D341Med (cell line): ENCODE data around the gene HGF.
"Not testable (repeated sequence)": the region's sequence is repeated elsewhere in the genome, so short reads cannot be mapped to it uniquely, and the experiment has no call there.

Experiments used
- DNase-seq: peaks from one replicate; pipeline ENCODE4 v3.0.0; 2012; ENCODE audit warnings: low spot score

Gene HGF

DNA sequence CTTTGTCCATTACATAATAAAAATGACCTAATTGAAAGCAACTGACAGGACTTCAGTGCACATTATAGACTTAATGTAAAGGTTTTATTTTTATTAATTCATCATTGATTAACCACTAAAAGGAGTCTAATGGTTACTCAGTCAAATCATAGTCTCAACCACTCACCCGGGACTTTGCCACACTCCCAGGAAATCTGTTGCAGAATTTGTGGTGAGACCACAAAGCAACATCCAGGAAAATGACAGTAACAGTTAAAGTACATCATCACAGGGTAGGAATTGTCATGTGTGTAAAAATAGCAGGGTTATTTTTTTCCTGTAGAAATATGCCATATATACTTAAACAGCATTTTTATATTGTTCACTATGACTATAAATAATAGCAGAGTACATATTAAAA lies 6.3 kb upstream of the HGF start:
- DNase-seq = no peak

DNA sequence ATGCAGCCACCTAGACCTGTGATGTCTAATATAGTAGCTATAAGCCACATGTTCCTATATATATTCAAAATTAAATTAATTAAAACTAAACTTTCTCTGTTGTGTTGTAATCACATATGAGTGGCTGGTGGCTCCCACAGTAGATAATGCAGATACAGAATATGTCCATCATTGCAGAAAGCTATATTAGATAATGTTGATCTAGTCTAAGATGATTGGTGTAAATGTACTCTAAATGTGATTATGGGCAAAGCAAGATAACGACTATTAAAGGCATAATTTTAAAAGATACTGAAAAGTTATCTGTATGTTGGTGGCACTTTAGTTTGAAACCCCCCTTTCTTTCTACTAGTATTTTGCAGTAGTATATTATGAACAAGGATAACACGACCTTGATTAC lies 5.7 kb upstream of the HGF start:
- no peak for DNase-seq

GRCh38 chr7:81774551-81774950 lies 4.7 kb upstream of the HGF start:
- no peak for DNase-seq

- no peak for DNase-seq
Observed at GRCh38 chr7:81770728-81771223, 929 bp upstream of the HGF start.

GRCh38 chr7:81768951-81769778 lies 682 bp downstream of the HGF start:
- DNase-seq = no peak

- DNase-seq = no peak
Observed at GRCh38 chr7:81767926-81768325, 1.9 kb downstream of the HGF start.

DNA sequence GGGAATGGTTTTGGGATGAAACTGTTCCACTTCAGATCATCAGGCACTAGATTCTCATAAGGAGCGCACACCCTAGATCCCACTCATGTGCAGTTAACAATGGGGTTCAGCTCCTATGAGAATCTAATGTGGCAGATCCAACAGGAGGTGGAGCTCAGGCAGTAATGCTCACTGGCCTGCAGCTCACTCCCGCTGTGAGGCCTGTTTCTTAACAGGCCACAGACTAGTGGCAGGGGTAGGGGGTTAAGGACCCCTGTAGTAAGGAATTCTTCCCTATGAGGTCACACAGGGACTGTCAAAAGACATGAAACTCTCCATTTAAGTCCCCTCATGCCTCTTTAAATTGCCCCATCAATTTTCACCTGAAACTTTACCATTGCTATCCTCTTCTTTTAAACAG lies 8.0 kb downstream of the HGF start:
- no peak for DNase-seq

DNA sequence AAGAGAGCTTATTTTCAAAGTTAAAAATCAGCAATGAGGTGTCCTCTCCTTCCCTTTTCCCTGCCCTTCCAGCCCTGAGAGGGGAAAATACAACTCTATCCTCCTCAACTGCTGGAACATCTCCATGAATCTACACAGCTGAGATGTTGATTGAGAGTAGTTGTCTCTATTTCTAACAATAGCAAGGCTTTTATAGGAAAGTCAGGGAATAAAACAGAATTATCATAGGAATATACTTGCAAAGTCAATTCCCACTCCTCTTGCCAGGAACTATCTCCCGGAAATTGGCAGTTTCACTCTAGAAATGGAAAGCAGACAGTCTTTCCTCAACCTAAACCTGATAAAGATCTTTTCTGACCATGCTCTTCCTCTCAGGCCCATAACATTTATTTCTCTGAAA lies 8.8 kb downstream of the HGF start:
- DNase-seq = no peak

DNA sequence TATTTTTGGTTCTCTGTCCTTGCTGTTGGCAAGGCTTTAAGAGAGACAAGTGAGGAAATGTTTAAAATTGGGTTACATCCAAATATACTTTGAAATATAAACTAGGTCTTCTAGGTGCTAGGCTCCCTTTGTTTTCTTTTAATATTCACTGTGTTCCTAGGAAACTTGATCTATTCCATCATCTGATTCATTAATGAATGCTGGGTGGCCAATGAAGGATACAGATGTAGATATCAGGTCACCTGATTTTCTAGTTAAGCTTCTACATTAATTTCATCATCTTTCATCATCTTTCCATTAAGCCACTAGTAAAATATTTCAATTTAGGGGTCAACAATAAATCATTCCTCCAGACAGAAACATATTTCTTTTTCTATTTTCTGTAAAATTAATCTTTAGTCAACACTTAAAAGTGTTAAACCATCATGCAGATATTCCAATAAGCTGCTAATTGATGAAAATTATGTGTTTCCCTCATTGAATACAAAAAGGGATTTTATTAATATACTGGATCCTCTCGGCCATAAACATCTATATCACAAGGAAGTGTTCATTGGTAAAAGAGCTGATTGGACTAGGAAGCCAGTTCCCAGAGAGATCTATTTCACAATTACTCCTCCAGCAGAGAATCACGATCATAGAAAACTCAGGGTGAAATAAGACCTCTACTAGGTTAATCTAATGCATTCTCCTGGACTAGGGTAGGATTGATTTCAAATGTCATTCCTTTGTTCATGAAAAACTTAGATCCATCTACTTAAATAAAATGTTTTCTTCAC lies 14.7 kb downstream of the HGF start:
- DNase-seq = no peak

DNA sequence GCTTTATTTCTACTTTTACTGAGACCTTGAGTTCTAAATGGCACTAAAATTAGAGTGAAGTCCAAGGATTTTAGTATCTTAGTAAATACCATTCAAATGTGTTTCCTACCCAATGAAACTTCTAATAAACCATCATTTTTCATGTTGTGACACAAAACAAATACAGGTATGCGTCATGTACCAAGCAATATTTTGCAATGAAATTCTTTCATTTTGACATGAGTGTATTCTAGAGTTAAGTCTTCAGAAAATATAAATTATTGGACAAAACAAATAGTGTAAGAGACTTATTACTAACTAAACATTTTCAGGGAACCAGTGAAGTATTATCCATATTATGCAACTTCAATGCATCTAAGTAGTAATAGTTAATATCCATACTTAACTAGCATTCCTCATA lies 16.5 kb downstream of the HGF start:
- no peak for DNase-seq

- no peak for DNase-seq
Observed at GRCh38 chr7:81752318-81752714, 17.5 kb downstream of the HGF start.

GRCh38 chr7:81751619-81752317 lies 18.1 kb downstream of the HGF start:
- DNase-seq = no peak

- no peak for DNase-seq
Observed at GRCh38 chr7:81745637-81746036, 24.2 kb downstream of the HGF start.

DNA sequence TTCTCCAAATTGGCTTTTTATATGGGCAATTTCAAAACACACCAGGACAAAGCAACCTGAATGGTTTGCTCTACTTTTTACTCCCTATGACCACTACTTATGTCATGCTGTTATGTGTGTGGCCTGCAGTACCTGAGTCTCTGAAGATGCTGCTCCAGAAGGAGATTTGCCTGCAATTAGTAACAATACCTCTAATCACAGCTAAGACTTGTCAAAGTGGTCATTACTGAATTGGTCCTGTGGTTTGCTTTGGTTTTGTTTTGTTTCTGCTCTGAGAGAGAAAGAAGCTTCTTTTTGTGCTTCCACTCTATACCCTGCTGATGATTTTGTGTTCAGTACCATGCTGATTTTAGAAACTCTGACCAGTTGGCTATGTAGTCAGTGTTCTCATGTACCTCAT lies 25.5 kb downstream of the HGF start:
- no peak for DNase-seq

DNA sequence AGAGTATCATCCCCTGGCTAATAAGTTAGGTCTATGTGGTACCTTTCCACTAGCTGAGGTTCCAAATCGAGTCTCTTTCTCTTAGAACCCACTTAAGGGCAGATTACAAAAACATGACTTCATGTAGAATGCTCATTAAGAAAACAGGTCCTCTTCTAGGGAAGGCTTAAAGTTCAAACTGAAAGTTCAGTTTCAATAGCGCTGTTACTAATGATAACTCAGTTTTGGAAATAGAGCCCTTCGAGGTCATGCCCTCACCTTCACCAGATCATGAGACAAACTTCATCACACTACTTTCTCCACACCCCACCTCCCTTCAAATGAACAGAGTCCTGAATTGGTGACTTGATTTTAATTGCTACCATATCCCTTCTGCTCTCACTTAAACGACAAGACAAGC lies 26.2 kb downstream of the HGF start:
- no peak for DNase-seq

DNA sequence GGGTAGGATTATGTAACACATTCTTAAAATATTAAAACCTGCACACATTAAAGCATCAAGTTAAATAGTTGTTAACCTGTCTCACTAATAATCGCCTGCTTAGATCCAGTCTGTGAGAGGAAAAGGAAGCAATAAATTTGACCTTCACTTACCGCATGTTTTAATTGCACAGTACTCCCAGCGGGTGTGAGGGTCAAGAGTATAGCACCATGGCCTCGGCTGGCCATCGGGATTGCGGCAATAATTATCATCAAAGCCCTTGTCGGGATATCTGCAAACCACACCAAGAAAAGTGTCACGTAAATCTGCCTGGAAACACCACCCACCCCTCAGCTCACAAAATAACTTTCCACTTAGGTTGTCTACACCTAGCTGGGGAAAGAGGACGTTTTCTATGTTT lies 26.6 kb downstream of the HGF start:
- DNase-seq = no peak

DNA sequence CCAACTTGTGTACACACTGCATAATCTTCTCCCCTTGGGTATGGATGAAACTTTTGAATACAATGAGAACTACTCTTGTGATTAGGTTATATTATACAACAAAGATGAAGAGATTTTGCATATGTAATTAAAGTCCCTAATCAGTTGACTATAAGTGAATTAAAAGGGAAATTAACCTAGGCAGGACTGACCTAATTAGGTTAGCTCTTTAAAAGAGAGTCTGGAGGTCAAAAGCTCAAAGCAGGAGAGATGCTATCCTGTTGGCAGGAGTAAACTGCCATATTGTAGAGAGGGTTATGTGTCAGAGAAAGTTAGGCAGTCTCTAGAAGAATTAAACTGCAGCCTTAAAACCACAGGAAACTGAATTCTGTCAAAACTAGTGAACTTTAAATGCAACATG lies 29.4 kb downstream of the HGF start:
- no peak for DNase-seq

- DNase-seq = no peak
Observed at GRCh38 chr7:81736091-81736490, 33.8 kb downstream of the HGF start.

- DNase-seq = no peak
Observed at GRCh38 chr7:81725812-81726127, 44.1 kb downstream of the HGF start.

DNA sequence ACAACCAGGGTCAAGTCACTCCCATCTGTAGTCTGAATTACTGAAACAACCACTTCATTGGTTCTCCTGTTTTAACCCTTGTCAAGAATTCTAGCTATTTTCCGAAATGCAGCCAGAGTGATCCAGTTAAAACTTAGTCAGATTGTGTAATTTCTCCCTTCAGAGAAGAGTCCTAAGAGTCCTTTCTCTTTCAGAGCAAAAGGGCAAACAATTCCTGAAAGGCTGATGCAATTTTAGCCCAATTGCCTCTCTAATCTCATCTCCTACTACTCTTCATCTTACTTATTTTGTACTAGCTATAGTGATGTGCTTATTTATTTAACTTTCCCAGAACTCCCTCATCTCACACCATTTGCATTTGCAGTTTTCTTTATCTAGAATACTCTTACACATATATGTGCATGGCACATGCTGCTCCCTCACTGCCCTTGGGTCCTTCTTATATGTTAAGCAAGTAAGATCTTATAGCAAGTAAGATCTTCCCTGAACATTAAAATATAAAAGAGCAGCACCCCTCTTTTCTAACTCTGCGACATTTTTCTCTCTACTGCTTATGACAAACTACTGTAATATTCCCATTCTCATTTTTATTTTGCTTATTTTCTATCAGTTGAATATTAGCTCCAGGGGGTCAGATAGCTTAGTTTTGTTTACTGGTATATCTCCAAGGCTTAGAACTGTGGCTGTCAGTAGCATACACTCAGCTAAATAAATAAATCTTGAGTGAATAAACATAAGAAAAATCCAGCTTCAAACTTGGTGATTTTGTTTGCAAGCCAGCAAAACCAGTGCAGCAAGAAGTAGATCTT lies 44.6 kb downstream of the HGF start:
- no peak for DNase-seq

DNA sequence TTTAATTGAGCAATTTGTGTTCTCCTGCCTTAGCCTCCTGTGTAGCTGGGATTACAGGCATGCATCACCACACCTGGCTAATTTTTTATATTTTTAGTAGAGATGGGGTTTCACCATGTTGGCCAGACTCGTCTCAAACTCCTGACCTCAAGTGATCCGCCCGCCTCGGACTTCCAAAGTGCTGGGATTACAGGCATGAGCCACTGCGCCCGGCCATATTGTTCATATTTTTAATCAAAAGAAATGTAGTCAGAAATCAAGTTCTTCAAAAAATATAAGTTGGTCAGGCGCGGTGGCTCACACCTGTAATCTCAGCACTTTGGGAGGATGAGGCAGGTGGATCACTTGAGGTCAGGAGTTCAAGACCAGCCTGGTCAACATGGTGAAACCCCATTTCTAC lies 47.6 kb downstream of the HGF start:
- DNase-seq = not testable (repeated sequence)

DNA sequence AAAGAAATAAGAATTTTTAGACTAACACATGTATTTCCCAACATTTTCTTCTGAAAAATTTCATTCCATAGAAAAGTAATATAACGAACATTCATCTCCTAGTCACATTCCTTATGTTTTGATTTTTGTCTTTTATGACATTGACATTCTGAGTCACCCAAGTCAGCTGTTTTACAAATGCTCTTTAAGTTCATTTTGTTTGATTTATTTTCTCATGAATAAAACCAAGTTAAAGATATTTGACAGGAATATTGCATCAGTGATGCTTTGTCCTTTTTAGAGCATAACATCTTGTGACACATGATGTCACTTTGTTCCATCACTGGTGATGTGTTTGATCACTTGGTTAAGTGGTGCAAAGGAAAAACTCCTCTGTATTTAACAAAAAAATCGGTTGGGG lies 48.4 kb downstream of the HGF start:
- no peak for DNase-seq
